ENCODE results near the gene HDAC1.

HDAC1 gene

DNA sequence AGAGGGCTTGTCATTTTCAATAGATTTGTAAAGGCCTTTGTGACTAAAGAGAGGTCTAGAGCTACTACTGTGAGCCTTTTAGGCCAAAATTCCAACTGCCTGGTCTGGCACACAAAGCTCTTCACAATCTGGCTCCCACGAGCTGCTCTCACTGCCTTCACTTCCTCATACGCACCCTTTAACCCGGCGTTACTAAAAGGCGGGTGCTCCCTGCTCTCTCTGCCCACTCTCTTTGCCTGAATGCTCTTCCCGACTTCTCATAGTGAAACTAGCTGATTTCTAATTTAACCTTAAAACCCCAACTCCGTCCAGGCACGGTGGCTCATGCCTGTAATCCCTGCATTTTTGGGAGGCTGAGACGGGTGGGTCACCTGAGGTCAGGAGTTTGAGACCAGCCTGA, 88.2 kb downstream of the HDAC1 start:
- no peak for DNase-seq

Measured in stimulated activated CD4-positive, alpha-beta T cell treated with anti-CD3 and anti-CD28 coated beads, Interleukin-4, amount 100 ng/mL, for 1 hour (primary cell).